Hepatocyte (in vitro differentiated cells): Measurements from ENCODE around the gene SH3PXD2A. TPM values are rescaled to one million over a fixed set of nuclear protein-coding genes. Genes with fewer than 3 reads are reported as not detected.

ENCODE experiments used
- DNase-seq: peaks from one replicate; pipeline ENCODE4 v3.0.0-alpha.2; 2016; ENCODE audit warnings: low spot score
- H2AFZ ChIP-seq: fragments of 200-600 bp; sonication (generic); 2 replicates; pipeline ENCODE4 v1.6.0; 2016; ENCODE audit warnings: antibody characterized with exemption, mild to moderate bottlenecking
- H3K27ac ChIP-seq: fragments of 200-600 bp; sonication (generic); 2 replicates; pipeline ENCODE4 v1.5.1; 2016; ENCODE audit warnings: mild to moderate bottlenecking
- H3K27me3 ChIP-seq: fragments of 200-600 bp; sonication (generic); 2 replicates; pipeline ENCODE4 v1.6.1; 2016
- H3K36me3 ChIP-seq: fragments of 200-600 bp; sonication (generic); replicated peaks from 2 replicates; pipeline ENCODE4 v1.5.1; 2016; ENCODE audit warnings: low read depth; ENCODE audit not compliant: insufficient read depth
- H3K4me1 ChIP-seq: fragments of 200-600 bp; sonication (generic); 2 replicates; pipeline ENCODE4 v1.5.1; 2016; ENCODE audit warnings: mild to moderate bottlenecking, moderate library complexity; ENCODE audit not compliant: insufficient read depth
- H3K4me2 ChIP-seq: fragments of 200-600 bp; sonication (generic); 2 replicates; pipeline ENCODE4 v1.6.0; 2016
- H3K4me3 ChIP-seq: fragments of 200-600 bp; sonication (generic); 2 replicates; pipeline ENCODE4 v1.5.1; 2016; ENCODE audit warnings: mild to moderate bottlenecking
- H3K79me2 ChIP-seq: fragments of 200-600 bp; sonication (generic); 2 replicates; pipeline ENCODE4 v1.6.0; 2017; ENCODE audit warnings: mild to moderate bottlenecking
- H3K9me2 ChIP-seq: fragments of 200-600 bp; sonication (generic); replicated peaks from 2 replicates; pipeline ENCODE4 v1.6.0; 2017; ENCODE audit warnings: mild to moderate bottlenecking; ENCODE audit not compliant: insufficient read depth
- H3K9me3 ChIP-seq: fragments of 200-600 bp; sonication (generic); 2 replicates; pipeline ENCODE4 v1.5.1; 2016; ENCODE audit warnings: low read depth, mild to moderate bottlenecking
- H4K20me1 ChIP-seq: fragments of 200-600 bp; sonication (generic); 2 replicates; pipeline ENCODE4 v1.6.0; 2016; ENCODE audit warnings: mild to moderate bottlenecking; ENCODE audit not compliant: insufficient read depth, poor library complexity, severe bottlenecking
- CTCF ChIP-seq: fragments of 200-600 bp; sonication (generic); IDR thresholded peaks from 2 replicates; pipeline ENCODE4 v1.5.1; 2016; ENCODE audit warnings: antibody characterized with exemption, mild to moderate bottlenecking; ENCODE audit not compliant: poor library complexity
- EZH2 ChIP-seq: fragments of 200-600 bp; sonication (generic); IDR thresholded peaks from 2 replicates; pipeline ENCODE4 v1.6.1; 2016; ENCODE audit warnings: antibody characterized with exemption, mild to moderate bottlenecking, borderline replicate concordance
- EZH2phosphoT487 ChIP-seq: fragments of 200-600 bp; sonication (generic); IDR thresholded peaks from one replicate; pipeline ENCODE4 v1.6.1; 2018; ENCODE audit warnings: antibody characterized with exemption, mild to moderate bottlenecking, low read depth, moderate library complexity; ENCODE audit not compliant: unreplicated experiment, severe bottlenecking
- whole genome bisulfite sequencing: methylation state at CpG from one replicate; pipeline ENCODE4 v1.1.6; 2016; ENCODE audit warnings: low lambda C conversion rate; ENCODE audit errors: missing lambda C conversion rate; 5-methylcytosine and 5-hydroxymethylcytosine counted together
- polyA plus RNA-seq: library from polyadenylated mRNA; unstranded; fragments of >200 nt; fragmentation: Nextera tagmentation; extraction: Ambion mirVana; gene quantifications from 2 replicates; pipeline ENCODE4 v1.2.1, GENCODE V29; 2016
- total RNA-seq: library from RNA; depleted of rRNA; stranded (reverse); fragments of >200 nt; gene quantifications from 2 replicates; pipeline ENCODE4 v1.2.3, GENCODE V29; 2014

The SH3PXD2A gene
- total and polyA plus RNA-seq, 2 experiments from 2014 or later: 8.4 to 13.6 TPM

DNA sequence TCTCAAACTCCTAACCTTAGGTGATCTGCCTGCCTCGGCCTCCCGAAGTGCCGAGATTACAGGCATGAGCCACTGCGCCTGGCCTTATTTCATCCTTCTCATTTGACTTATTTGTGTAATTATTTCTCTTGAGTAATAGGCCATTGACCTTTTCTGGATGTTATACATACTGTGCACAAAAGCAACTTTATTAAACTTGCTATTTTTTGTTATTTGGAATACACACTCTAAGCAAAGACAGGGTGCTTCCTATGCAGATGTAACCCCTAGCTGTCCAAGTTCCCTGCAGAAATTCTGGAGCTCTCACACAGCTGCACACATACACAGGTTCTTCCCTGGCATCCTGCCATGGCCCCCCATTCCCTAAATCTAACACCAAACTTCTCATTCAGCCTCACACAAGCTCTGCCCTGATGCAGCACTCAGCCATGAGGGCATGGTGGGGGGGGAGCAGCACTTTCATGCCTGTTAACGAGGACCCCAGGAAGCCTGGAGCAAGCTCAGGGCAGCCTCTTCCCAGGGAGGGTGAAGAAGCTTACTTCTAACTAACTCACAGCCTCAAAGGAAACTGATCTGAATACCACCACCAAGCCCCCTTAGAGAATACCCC lies 33.2 kb downstream of the SH3PXD2A start:
- H4K20me1 ChIP-seq: no peaks in the 10 kb centered on the region
- H3K9me2 ChIP-seq: no peaks in the 10 kb centered on the region
- H3K27ac ChIP-seq: no peak overlapping the region
- no peaks in the 10 kb centered on the region for H3K27me3 ChIP-seq
- no peaks in the 10 kb centered on the region for H3K9me3 ChIP-seq
- H3K4me3 ChIP-seq: no peak overlapping the region
- DNase-seq: no peak
- 92% methylated on average over 5 of the region's 5 CpGs for WGBS
- H3K79me2 ChIP-seq: peaks cover 63% of the 10 kb centered on the region
- TF ChIP-seq EZH2phosphoT487 (no peak), CTCF (no peak), EZH2 (no peak)
- no peak overlapping the region for H3K4me2 ChIP-seq
- peaks cover 21% of the 10 kb centered on the region for H3K4me1 ChIP-seq
- H2AFZ ChIP-seq: no peak overlapping the region
- H3K36me3 ChIP-seq: no peaks in the 10 kb centered on the region

DNA sequence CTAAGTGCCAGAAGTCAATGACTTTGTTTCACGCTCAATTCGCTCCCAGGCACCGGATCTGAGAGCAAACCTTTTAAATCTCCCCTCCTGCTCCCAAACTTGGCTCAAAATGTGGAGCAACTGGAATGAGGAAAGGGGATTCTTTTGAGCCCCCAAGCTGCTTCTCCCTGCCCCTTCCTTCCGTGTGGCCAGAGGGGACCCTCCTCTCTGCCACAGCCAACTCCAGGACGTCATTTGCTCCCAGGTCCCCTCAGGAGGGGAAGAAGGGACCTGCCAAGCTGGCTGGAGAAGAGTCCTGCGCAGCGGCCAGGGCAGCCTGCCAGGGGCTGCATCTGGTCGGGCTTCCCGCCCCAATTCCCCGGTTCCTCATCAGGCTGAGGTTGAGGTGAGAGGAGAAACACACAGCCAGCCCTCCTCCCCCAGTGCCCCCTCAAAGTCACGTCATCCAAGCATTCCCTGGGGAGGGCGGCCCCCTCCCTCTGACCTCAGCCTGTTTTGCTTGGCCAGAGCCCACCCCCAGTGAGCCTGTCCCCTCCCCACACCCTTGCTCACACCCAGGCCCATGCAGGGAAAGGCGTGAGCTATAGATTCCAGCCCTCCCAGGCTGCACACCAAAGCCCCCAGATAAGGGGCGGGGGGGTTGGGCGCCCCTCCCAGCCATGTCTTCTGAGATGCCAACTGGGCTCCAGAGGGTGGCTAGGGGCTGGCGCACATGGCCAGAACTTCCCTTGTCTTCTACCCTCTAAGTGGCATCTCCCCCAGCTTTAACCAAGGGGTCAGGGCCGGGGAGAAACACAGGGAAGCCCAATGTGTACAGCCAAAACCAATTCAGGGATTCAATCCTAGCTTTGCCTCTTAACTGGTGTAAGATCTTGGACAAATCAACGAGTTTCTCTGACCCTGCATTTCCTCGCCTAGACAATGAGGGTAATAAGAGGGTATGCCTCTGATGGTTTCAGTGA lies 35.0 kb downstream of the SH3PXD2A start:
- DNase-seq: no peak
- Histone ChIP-seq H3K27ac (peak overlapping the region; percentile 8), H3K4me1 (peaks cover 21% of the 10 kb centered on the region), H3K79me2 (peaks cover 63% of the 10 kb centered on the region), H3K27me3 (no peaks in the 10 kb centered on the region), H2AFZ (no peak overlapping the region), H3K4me3 (no peak overlapping the region), H3K9me2 (no peaks in the 10 kb centered on the region), H3K36me3 (no peaks in the 10 kb centered on the region), H3K9me3 (no peaks in the 10 kb centered on the region), H3K4me2 (no peak overlapping the region), H4K20me1 (no peaks in the 10 kb centered on the region)
- WGBS: 67% methylated on average over 14 of the region's 19 CpGs
- TF ChIP-seq CTCF: no peak
- TF ChIP-seq EZH2: no peak
- no peak for TF ChIP-seq EZH2phosphoT487

- Histone ChIP-seq H3K79me2 (peaks cover 58% of the 10 kb centered on the region), H3K9me2 (no peaks in the 10 kb centered on the region), H3K27ac (peak overlapping the region; percentile 47), H3K4me2 (peak overlapping the region; percentile 58), H3K4me1 (peaks cover 28% of the 10 kb centered on the region), H2AFZ (no peak overlapping the region), H3K4me3 (no peak overlapping the region), H3K36me3 (no peaks in the 10 kb centered on the region), H4K20me1 (no peaks in the 10 kb centered on the region), H3K9me3 (no peaks in the 10 kb centered on the region), H3K27me3 (no peaks in the 10 kb centered on the region)
- no peak for TF ChIP-seq CTCF
- no peak for TF ChIP-seq EZH2
- TF ChIP-seq EZH2phosphoT487: no peak
- 83% methylated on average over 7 of the region's 7 CpGs for WGBS
- DNase-seq: no peak
Measured at GRCh38 chr10:103819493-103819892, 35.9 kb downstream of the SH3PXD2A start.
